Measurements from ENCODE around the gene TP63.
A peak's percentile ranks its signal among the peaks of the same experiment; 100 is the strongest.

TP63 gene

DNA sequence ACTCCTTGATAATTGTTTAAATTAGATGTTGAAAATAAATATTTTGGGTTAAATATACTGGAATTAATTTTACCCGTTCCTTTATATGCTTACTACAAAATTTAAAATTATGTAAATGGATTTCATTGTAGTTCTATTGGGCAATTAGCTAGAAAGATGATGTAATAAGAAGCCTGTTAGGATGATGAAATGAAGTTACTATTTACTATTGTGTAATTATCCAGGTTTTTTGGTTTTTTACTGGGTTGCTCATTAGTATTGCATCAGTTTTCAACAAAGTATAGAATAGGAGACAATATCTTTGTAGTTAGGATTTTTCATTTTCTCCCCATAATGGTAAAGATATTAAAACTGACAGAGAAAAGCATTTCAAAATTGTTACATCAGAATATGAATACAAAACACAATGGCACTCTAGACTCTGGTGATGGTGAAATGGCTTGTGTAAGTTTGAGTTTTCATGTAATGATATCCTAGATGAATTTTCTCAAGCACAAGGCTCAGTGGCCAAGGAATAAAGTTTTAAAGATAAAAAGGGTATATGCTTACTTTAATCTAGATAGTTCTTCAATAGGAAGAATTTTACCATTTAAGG is 267.5 kb downstream of the TP63 start:
- no peak for DNase-seq
- H3K27me3 Mint-ChIP-seq = no peaks in the 10 kb centered on the region
- no peak overlapping the region for H3K27ac Mint-ChIP-seq
- no peaks in the 10 kb centered on the region for H3K4me1 Mint-ChIP-seq
- ATAC-seq = no peak
- H3K9me3 Mint-ChIP-seq = peaks cover 0 to 8% of the 10 kb centered on the region in 2 donors
- no peak overlapping the region for H3K4me3 Mint-ChIP-seq

DNA sequence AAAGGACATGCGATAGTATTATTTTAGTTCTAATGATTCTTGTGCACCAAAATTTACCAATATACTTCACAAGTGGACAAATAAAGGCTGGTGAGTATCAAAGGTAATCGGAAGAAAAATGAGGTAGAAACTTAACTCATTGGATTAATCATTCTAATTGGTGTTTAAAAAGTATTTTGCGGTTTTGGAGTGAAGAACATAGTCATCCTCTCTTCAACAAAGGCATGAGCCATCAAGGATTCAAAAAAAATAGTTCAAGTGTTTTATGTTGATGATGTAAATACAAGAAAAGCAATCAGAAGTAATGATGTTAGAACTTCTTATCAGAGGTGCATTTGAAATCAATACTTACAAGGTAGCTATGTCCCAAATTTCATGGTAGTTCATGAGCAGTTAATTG is 268.0 kb downstream of the TP63 start:
- H3K27ac Mint-ChIP-seq = no peak overlapping the region
- no peak overlapping the region for H3K4me3 Mint-ChIP-seq
- ATAC-seq (no peak), DNase-seq (no peak)
- no peaks in the 10 kb centered on the region for H3K27me3 Mint-ChIP-seq
- H3K9me3 Mint-ChIP-seq = peaks cover 0 to 8% of the 10 kb centered on the region in 2 donors
- H3K4me1 Mint-ChIP-seq = no peaks in the 10 kb centered on the region

GRCh38 chr3:189900578-189900977 is 269.4 kb downstream of the TP63 start:
- no peak for ATAC-seq
- H3K27me3 Mint-ChIP-seq = no peaks in the 10 kb centered on the region
- H3K9me3 Mint-ChIP-seq = peaks cover 0 to 8% of the 10 kb centered on the region in 2 donors
- H3K4me1 Mint-ChIP-seq = no peaks in the 10 kb centered on the region
- H3K4me3 Mint-ChIP-seq = no peak overlapping the region
- H3K27ac Mint-ChIP-seq = no peak overlapping the region
- DNase-seq = no peak

- Mint-ChIP-seq H3K4me1 (no peaks in the 10 kb centered on the region), H3K9me3 (peaks cover 0 to 8% of the 10 kb centered on the region in 2 donors), H3K4me3 (no peak overlapping the region), H3K27ac (no peak overlapping the region), H3K27me3 (no peaks in the 10 kb centered on the region)
- ATAC-seq (no peak), DNase-seq (no peak)
These were observed 270.3 kb downstream of the TP63 start for GRCh38 chr3:189901481-189901880.

DNA sequence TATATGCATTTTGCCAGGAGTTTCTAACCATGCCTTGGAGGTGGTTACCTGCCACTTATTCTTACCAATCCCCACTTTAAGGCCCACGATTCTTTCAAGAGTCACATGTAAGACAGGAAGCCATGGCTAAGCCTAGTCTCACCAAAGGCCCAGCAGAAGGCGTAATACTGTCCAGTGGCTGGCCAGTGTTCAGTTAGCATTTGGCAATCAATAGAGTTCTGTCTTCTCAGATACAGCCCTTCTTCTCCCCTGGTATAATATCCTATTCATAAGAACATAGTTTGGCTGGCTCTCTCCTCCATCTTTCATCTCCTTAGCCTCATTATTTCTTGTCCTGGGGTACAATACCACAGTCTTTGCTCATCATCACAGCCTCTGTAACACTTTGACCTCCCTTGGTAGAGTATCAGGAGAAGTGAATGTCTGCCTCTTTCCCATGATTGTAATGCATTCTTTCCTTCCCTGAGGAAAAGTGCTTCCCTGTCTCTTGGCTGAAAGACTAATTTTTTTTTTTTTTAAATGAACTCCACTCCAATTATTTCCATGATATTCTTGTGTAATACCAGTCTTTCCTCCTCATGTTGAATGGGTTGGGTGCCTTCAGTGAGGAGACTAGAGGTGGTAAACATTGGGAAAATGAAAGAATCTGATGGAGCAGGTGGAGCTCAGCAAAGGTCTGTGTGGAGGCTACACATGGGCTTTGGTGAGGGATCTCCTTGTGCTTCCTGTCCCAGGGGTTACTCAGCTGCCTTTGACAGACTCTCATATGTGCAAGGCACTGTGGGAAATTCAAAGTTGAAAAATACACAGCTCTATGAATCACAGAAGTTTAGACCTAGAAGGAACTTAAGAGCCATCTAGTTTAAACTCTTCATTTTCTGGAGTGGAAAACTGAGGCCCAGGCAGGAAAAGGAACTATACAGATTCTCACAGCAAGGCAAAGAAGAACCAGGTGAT is 271.3 kb downstream of the TP63 start:
- DNase-seq = no peak
- Mint-ChIP-seq H3K27ac (no peak overlapping the region), H3K9me3 (peaks cover 0 to 5% of the 10 kb centered on the region in 2 donors), H3K4me3 (no peak overlapping the region), H3K27me3 (no peaks in the 10 kb centered on the region), H3K4me1 (no peaks in the 10 kb centered on the region)
- ATAC-seq = no peak

GRCh38 chr3:189903562-189904250 is 272.5 kb downstream of the TP63 start:
- Mint-ChIP-seq H3K27me3 (no peaks in the 10 kb centered on the region), H3K4me1 (no peaks in the 10 kb centered on the region), H3K4me3 (no peak overlapping the region), H3K9me3 (peaks cover 0 to 5% of the 10 kb centered on the region in 2 donors), H3K27ac (peak overlapping the region in 1 of 2 donors; percentile 40)
- DNase-seq (no peak), ATAC-seq (no peak)

DNA sequence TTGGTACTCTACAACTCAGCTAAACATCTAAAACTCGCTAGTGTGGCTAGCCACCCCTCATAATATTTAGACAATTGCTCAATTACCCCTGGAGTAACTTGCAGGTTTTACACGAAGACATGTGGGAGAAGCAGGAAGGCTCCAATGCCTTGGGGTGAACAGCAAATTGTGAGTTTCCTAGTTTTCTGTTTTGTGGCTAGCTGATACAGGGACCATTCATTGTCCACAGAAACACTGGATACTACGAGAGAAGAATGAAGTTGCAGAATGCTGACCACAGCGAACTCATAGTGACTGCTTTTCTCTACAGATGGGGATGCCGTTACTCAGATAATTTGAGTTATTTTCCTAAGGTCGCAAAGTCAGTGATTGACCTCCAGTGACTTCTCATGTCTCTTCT is 276.6 kb downstream of the TP63 start:
- Mint-ChIP-seq H3K4me3 (no peak overlapping the region), H3K27me3 (no peaks in the 10 kb centered on the region), H3K9me3 (no peaks in the 10 kb centered on the region), H3K27ac (no peak overlapping the region), H3K4me1 (no peaks in the 10 kb centered on the region)
- ATAC-seq (no peak), DNase-seq (no peak)

GRCh38 chr3:189908646-189909045 is 277.5 kb downstream of the TP63 start:
- Mint-ChIP-seq H3K27ac (no peak overlapping the region), H3K4me1 (no peaks in the 10 kb centered on the region), H3K9me3 (no peaks in the 10 kb centered on the region), H3K4me3 (no peak overlapping the region), H3K27me3 (no peaks in the 10 kb centered on the region)
- no peak for DNase-seq
- no peak for ATAC-seq

GRCh38 chr3:189909139-189909538 is 277.9 kb downstream of the TP63 start:
- Mint-ChIP-seq H3K4me3 (no peak overlapping the region), H3K27ac (no peak overlapping the region), H3K27me3 (no peaks in the 10 kb centered on the region), H3K4me1 (no peaks in the 10 kb centered on the region), H3K9me3 (no peaks in the 10 kb centered on the region)
- DNase-seq (no peak), ATAC-seq (no peak)

DNA sequence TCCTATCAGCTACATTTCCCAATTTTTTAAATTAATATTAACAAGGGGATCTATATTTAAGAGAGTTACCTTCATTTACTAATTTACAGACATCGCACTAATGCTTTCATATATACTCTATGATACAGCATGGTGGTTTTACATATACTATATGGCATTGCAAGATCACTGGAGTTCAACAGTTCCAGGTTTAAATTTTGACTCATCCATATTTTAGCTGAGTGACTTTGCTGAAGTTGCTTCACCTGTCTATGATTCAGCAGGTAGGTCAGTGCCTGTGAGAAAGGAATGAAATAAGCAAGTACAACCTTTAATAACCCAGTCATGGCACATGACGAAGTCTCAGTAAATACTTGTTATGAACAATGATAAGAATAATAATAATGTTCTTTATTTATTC is 278.4 kb downstream of the TP63 start:
- no peak overlapping the region for H3K27ac Mint-ChIP-seq
- no peaks in the 10 kb centered on the region for H3K4me1 Mint-ChIP-seq
- no peaks in the 10 kb centered on the region for H3K27me3 Mint-ChIP-seq
- DNase-seq (no peak), ATAC-seq (no peak)
- no peaks in the 10 kb centered on the region for H3K9me3 Mint-ChIP-seq
- H3K4me3 Mint-ChIP-seq = no peak overlapping the region

DNA sequence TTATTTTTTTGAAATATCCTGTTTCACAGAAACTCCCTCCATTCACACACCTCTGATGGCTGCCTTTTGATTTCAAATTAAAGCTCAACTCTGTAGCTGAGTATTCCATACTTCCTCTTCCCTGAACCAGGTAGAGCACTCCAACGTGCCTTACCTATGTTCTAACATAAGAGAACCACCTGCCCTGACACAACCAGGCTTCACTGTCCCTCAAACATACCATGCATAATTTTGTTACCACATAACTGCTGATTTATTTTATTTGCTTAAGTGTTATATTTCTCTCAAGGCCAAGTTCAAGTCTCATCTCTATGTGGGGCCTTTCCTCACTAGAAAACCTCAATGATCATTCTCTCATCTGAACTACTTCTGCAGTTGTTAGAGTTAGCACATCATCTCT is 279.8 kb downstream of the TP63 start:
- Mint-ChIP-seq H3K4me3 (no peak overlapping the region), H3K27ac (no peak overlapping the region), H3K4me1 (no peaks in the 10 kb centered on the region), H3K27me3 (no peaks in the 10 kb centered on the region), H3K9me3 (no peaks in the 10 kb centered on the region)
- ATAC-seq (no peak), DNase-seq (no peak)

- Mint-ChIP-seq H3K4me3 (no peak overlapping the region), H3K9me3 (no peaks in the 10 kb centered on the region), H3K27ac (no peak overlapping the region), H3K4me1 (no peaks in the 10 kb centered on the region), H3K27me3 (no peaks in the 10 kb centered on the region)
- DNase-seq (no peak), ATAC-seq (no peak)
These were observed 283.6 kb downstream of the TP63 start for GRCh38 chr3:189914799-189915198.

GRCh38 chr3:189921770-189922169 is 290.6 kb downstream of the TP63 start:
- Mint-ChIP-seq H3K4me3 (no peak overlapping the region), H3K27ac (no peak overlapping the region), H3K9me3 (no peaks in the 10 kb centered on the region), H3K27me3 (no peaks in the 10 kb centered on the region), H3K4me1 (no peaks in the 10 kb centered on the region)
- no peak for ATAC-seq
- DNase-seq = no peak

- peaks cover 6% of the 10 kb centered on the region for H3K27me3 Mint-ChIP-seq
- H3K27ac Mint-ChIP-seq = peak overlapping the region in 1 of 2 donors; percentile 71
- peaks cover 0 to 6% of the 10 kb centered on the region in 2 donors for H3K9me3 Mint-ChIP-seq
- H3K4me1 Mint-ChIP-seq = peaks cover 16% of the 10 kb centered on the region
- peak; percentile 76 for ATAC-seq
- peak overlapping the region in 1 of 2 donors; percentile 33 for H3K4me3 Mint-ChIP-seq
- DNase-seq = no peak
These were observed 297.0 kb downstream of the TP63 start for GRCh38 chr3:189927975-189928895.

Measured in stimulated activated naive CD8-positive, alpha-beta T cell treated with anti-CD3 and anti-CD28 coated beads, Interleukin-15, amount 100 ng/mL, for 72 hours (primary cell).